ENCODE results near the gene NEURL1B. TPM values are rescaled to one million over a fixed set of nuclear protein-coding genes. Genes with fewer than 3 reads are reported as not detected.
"Not testable (repeated sequence)": the region's sequence is repeated elsewhere in the genome, so short reads cannot be mapped to it uniquely, and the experiment has no call there.

The NEURL1B gene
- total and polyA plus RNA-seq, 4 experiments from 2014 or later, result 0.02 to 0.20 (median 0.08) TPM; not detected in 1

DNA sequence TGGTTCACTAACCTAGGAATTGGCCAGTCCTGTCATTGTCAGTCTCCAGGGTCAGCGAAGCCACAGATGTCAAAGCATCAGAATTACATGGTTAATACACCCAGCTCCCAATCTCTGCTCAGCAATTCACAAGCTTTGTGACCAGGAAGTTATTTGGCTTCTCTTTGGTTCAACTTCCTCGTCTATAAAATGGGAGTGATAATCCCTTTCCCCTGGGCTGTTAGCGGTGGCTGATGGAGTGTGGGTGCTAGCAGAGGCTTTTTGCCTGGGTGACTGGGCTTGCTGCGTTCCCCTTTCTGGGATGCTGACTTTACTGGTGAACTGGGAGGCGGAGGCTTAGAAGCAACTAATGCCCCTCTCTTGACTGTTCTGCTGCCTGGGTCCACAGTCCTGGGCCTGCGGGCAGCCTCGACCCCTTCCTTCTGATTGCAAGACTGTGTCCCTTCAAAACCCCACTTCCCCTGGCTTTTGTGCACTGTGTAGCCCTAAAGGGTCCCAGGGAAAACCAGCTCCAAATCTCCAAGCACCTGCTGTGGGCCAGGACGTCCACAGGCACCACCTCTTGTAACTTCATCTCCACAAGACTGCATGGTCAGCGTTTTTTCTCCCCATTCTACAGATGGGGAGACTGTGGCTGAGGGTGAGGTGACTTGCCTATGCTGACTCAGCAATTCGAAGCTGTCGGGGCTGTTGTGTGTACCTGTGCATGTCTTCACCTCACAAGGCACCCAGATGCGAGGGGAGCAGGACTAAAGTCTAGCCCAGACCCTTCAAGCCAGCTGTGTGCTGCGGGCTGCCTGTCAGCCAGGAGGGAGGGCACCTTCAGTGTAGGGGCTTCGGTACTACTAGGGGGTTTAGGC is 45.2 kb upstream of the NEURL1B start:
- H3K36me3 Mint-ChIP-seq, result no peaks in the 10 kb centered on the region
- Histone ChIP-seq H3K36me3 (ENCODE audit: insufficient read depth, low read length) (no peaks in the 10 kb centered on the region), H3K27me3 (ENCODE audit: insufficient read depth, low read length) (no peaks in the 10 kb centered on the region), H3K27ac (ENCODE audit: low read depth, low read length) (no peak overlapping the region), H3K4me1 (ENCODE audit: insufficient read depth, low read length) (no peaks in the 10 kb centered on the region), H3K4me3 (ENCODE audit: low read length in 2 of 2) (no peak overlapping the region), H3K9me3 (ENCODE audit: control insufficient read depth in 1 of 2, low read length in 2 of 2) (no peaks in the 10 kb centered on the region)
- no peak overlapping the region for H3K4me3 Mint-ChIP-seq
- peaks cover 0 to 2% (median 0%) of the 10 kb centered on the region in 4 donors for H3K4me1 Mint-ChIP-seq
- DNase-seq, result no peak
- H3K9me3 Mint-ChIP-seq, result no peaks in the 10 kb centered on the region
- CTCF ChIA-PET (ENCODE audit: partially characterized antibody), result no interaction called here
- intact Hi-C loops (cut with micrococcal nuclease), result no loop called here
- H3K27ac Mint-ChIP-seq, result no peak overlapping the region
- peaks cover 0 to 1% of the 10 kb centered on the region in 2 donors for H3K27me3 Mint-ChIP-seq
- POLR2A ChIA-PET (ENCODE audit: partially characterized antibody), result no interaction called here

DNA sequence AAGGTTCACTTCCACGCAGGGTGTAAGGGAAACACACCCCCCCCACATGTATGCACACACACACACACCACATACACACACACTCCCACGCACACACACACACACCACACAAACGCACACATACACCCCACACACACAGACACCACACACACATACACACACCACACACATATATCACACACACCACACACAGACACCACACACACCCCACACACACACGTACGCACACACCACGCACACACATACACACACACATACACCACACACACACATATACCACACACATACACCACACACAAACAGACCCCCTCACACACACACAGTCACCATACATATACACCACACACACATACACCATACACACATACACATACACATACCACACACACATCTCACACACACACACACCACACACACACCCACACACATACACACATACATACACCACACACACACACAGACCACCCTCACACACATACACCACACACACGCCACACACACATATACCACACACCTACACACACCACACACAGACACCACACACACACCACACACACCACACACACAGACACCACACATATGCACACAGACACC is 44.3 kb upstream of the NEURL1B start:
- no peak overlapping the region for H3K4me3 Mint-ChIP-seq

DNA sequence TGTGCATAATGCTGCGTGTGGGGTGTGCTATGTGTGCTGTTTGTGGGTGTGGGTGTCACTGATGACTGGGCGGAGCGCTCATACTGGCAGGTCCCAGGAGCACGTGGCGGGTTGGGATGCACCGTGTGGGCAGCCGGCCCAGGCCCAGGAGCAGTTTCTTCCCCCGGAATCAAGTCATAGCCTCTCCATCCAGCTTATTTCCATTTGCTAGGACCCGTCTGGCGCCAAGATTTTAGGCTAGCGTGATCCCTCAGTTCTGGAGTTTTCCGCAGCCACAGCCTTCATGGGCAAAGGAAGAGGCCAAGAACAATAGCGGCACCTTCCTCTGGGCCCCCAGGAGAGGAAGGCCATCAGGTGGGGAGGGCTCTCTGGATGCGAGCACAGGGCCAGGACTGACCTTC is 43.3 kb upstream of the NEURL1B start:
- no peaks in the 10 kb centered on the region for H3K27me3 ChIP-seq (ENCODE audit: insufficient read depth, low read length)
- Mint-ChIP-seq H3K27me3 (peaks cover 0 to 4% of the 10 kb centered on the region in 2 donors), H3K4me3 (no peak overlapping the region), H3K27ac (no peak overlapping the region), H3K9me3 (no peaks in the 10 kb centered on the region), H3K4me1 (peaks cover 0 to 2% (median 0%) of the 10 kb centered on the region in 4 donors), H3K36me3 (no peaks in the 10 kb centered on the region)
- no peak for DNase-seq
- no peak overlapping the region for H3K27ac ChIP-seq (ENCODE audit: low read depth, low read length)
- no peaks in the 10 kb centered on the region for H3K36me3 ChIP-seq (ENCODE audit: insufficient read depth, low read length)
- ChIA-PET CTCF (ENCODE audit: partially characterized antibody) (no interaction called here), POLR2A (ENCODE audit: partially characterized antibody) (no interaction called here)
- no peaks in the 10 kb centered on the region for H3K4me1 ChIP-seq (ENCODE audit: insufficient read depth, low read length)
- H3K4me3 ChIP-seq (ENCODE audit: low read length in 2 of 2), result no peak overlapping the region
- intact Hi-C loops (cut with micrococcal nuclease), result no loop called here
- H3K9me3 ChIP-seq (ENCODE audit: control insufficient read depth in 1 of 2, low read length in 2 of 2), result no peaks in the 10 kb centered on the region

More for the DNA sequence above, 44.3 kb upstream of the NEURL1B start:
- Histone ChIP-seq H3K27me3 (ENCODE audit: insufficient read depth, low read length) (no peaks in the 10 kb centered on the region), H3K9me3 (ENCODE audit: control insufficient read depth in 1 of 2, low read length in 2 of 2) (no peaks in the 10 kb centered on the region), H3K4me1 (ENCODE audit: insufficient read depth, low read length) (no peaks in the 10 kb centered on the region), H3K27ac (ENCODE audit: low read depth, low read length) (no peak overlapping the region), H3K36me3 (ENCODE audit: insufficient read depth, low read length) (no peaks in the 10 kb centered on the region), H3K4me3 (ENCODE audit: low read length in 2 of 2) (no peak overlapping the region)
- Mint-ChIP-seq H3K27ac (no peak overlapping the region), H3K36me3 (no peaks in the 10 kb centered on the region), H3K4me1 (peaks cover 0 to 2% (median 0%) of the 10 kb centered on the region in 4 donors), H3K27me3 (peaks cover 0 to 1% of the 10 kb centered on the region in 2 donors), H3K9me3 (no peaks in the 10 kb centered on the region)
- CTCF ChIA-PET (ENCODE audit: partially characterized antibody), result no interaction called here
- DNase-seq, result no peak
- intact Hi-C loops (cut with micrococcal nuclease), result no loop called here
- POLR2A ChIA-PET (ENCODE audit: partially characterized antibody), result no interaction called here

DNA sequence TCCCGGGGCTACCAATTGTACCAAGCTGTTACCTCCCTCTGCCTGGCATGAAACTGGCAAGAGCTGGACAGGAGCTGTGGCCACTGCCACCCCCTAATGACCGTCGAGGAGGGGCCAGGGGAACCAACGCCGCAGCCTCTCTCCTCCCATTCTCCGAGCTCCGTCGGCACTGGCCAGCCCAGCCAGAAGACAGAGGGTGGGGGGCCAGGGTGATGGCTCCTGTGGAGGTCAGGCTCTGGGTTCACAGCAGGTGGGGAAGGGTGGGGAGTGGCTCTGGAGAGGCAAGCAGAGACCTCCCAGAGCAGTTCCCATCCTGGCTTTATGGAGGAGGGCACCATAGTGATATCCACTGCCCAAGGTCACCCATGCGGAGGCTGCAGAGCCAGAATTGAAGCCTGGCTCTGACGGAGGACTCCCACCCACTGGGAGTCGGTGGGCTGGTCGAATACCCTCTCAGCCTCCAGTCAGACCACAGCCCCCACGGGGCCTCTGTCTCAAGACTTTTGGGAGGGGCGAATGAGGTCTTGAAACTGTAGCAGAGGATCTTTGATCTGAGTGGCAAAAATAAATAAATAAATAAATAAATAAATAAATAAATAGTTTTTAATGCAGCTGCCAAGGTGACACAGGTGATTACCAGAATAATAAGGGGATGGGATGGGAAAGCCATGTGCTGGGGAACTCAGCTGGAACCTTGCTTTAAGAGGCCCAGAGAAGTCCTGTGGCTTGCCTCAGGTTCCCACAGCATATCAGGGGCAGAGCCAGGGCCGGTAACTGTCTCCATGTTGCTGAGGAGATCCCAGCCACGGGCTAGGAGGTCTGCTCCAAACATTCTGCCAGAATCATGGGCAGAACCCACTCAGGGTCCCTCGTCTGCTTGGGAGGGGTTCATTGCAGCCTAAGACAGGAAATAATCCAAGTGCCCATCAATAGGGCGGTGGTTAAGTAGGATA is 42.5 kb upstream of the NEURL1B start:
- no peaks in the 10 kb centered on the region for H3K4me1 ChIP-seq (ENCODE audit: insufficient read depth, low read length)
- Mint-ChIP-seq H3K9me3 (no peaks in the 10 kb centered on the region), H3K27me3 (peaks cover 3% of the 10 kb centered on the region in 2 donors), H3K4me3 (no peak overlapping the region), H3K27ac (no peak overlapping the region), H3K36me3 (no peaks in the 10 kb centered on the region), H3K4me1 (peaks cover 0 to 2% (median 0%) of the 10 kb centered on the region in 4 donors)
- no peak overlapping the region for H3K4me3 ChIP-seq (ENCODE audit: low read length in 2 of 2)
- H3K27me3 ChIP-seq (ENCODE audit: insufficient read depth, low read length), result no peaks in the 10 kb centered on the region
- ChIA-PET POLR2A (ENCODE audit: partially characterized antibody) (no interaction called here), CTCF (ENCODE audit: partially characterized antibody) (no interaction called here)
- no peaks in the 10 kb centered on the region for H3K9me3 ChIP-seq (ENCODE audit: control insufficient read depth in 1 of 2, low read length in 2 of 2)
- no peak for DNase-seq
- intact Hi-C loops (cut with micrococcal nuclease), result no loop called here
- no peak overlapping the region for H3K27ac ChIP-seq (ENCODE audit: low read depth, low read length)
- no peaks in the 10 kb centered on the region for H3K36me3 ChIP-seq (ENCODE audit: insufficient read depth, low read length)

DNA sequence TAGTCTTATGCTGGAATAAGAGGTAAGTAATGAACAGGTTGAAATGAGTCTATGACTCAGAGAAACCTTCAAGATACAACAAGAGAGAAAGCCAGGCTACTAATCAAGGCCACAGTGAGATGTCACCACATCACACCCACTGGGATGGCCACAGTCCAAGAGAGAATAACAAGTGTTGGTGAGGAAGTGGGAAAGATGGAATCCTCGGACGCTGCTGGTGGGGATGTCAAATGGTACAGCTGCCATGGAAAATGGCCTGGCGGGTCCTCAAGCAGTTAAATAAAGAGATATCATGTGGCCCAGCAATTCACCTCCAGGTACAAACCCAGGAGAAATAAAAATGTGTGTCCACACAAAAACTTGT is 41.9 kb upstream of the NEURL1B start:
- no peak for DNase-seq
- Mint-ChIP-seq H3K9me3 (no peaks in the 10 kb centered on the region), H3K36me3 (no peaks in the 10 kb centered on the region), H3K27me3 (peaks cover 3% of the 10 kb centered on the region in 2 donors), H3K27ac (no peak overlapping the region), H3K4me1 (peaks cover 0 to 2% (median 0%) of the 10 kb centered on the region in 4 donors), H3K4me3 (no peak overlapping the region)
- no peaks in the 10 kb centered on the region for H3K4me1 ChIP-seq (ENCODE audit: insufficient read depth, low read length)
- no peak overlapping the region for H3K4me3 ChIP-seq (ENCODE audit: low read length in 2 of 2)
- no peak overlapping the region for H3K27ac ChIP-seq (ENCODE audit: low read depth, low read length)
- no peaks in the 10 kb centered on the region for H3K36me3 ChIP-seq (ENCODE audit: insufficient read depth, low read length)
- intact Hi-C loops (cut with micrococcal nuclease), result no loop called here
- no peaks in the 10 kb centered on the region for H3K9me3 ChIP-seq (ENCODE audit: control insufficient read depth in 1 of 2, low read length in 2 of 2)
- ChIA-PET POLR2A (ENCODE audit: partially characterized antibody) (no interaction called here), CTCF (ENCODE audit: partially characterized antibody) (no interaction called here)
- no peaks in the 10 kb centered on the region for H3K27me3 ChIP-seq (ENCODE audit: insufficient read depth, low read length)

DNA sequence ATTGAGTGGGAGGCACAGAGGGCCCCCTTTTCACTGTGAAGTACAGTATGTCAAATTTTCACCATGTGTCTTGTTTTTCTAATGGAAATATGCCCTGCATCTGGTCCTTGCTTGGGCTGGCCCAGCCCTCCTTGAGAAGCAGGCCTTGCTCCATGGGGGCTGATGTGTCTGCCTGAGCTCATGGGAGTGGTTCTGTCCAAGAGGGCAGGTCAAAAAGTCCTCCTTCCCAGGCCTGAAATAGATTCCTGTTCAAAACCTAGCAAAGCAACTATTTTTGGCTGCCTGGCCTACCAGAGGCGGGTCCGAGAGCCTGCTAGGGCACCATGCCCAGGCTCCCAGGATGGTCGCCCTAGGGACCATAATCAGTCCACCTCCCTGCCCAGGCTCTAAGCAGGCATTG is 40.5 kb upstream of the NEURL1B start:
- H3K27me3 Mint-ChIP-seq, result peaks cover 3 to 5% of the 10 kb centered on the region in 2 donors
- H3K4me3 ChIP-seq (ENCODE audit: low read length in 2 of 2), result no peak overlapping the region
- no peak for DNase-seq
- H3K4me1 ChIP-seq (ENCODE audit: insufficient read depth, low read length), result no peaks in the 10 kb centered on the region
- ChIA-PET CTCF (ENCODE audit: partially characterized antibody) (no interaction called here), POLR2A (ENCODE audit: partially characterized antibody) (no interaction called here)
- peaks cover 0 to 2% (median 0%) of the 10 kb centered on the region in 4 donors for H3K4me1 Mint-ChIP-seq
- H3K36me3 ChIP-seq (ENCODE audit: insufficient read depth, low read length), result no peaks in the 10 kb centered on the region
- intact Hi-C loops (cut with micrococcal nuclease), result no loop called here
- H3K4me3 Mint-ChIP-seq, result no peak overlapping the region
- H3K27me3 ChIP-seq (ENCODE audit: insufficient read depth, low read length), result no peaks in the 10 kb centered on the region
- no peaks in the 10 kb centered on the region for H3K36me3 Mint-ChIP-seq
- H3K27ac ChIP-seq (ENCODE audit: low read depth, low read length), result no peak overlapping the region
- H3K9me3 Mint-ChIP-seq, result no peaks in the 10 kb centered on the region
- H3K27ac Mint-ChIP-seq, result no peak overlapping the region
- no peaks in the 10 kb centered on the region for H3K9me3 ChIP-seq (ENCODE audit: control insufficient read depth in 1 of 2, low read length in 2 of 2)

DNA sequence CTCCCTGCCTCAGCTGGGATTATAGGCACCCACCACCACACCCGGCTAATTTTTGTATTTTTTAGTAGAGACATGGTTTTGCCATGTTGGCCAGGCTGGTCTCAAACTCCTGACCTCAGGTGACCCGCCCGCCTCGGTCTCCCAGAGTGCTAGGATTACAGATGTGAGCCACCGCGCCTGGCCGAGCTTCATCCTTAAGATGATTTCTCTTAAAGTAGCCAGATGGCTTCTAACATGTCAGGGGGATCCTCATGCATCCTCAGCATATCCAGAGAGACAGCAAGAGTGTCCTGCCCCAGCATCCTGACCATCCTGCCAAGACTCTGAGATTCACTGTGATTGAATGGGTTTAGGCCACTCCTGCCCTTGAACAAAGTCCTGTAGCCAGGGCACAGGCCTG is 39.5 kb upstream of the NEURL1B start:
- H3K9me3 Mint-ChIP-seq; H3K36me3 Mint-ChIP-seq; POLR2A ChIA-PET (ENCODE audit: partially characterized antibody); H3K27me3 ChIP-seq (ENCODE audit: insufficient read depth, low read length); H3K27ac Mint-ChIP-seq; H3K9me3 ChIP-seq (ENCODE audit: control insufficient read depth in 1 of 2, low read length in 2 of 2); H3K4me1 Mint-ChIP-seq; H3K36me3 ChIP-seq (ENCODE audit: insufficient read depth, low read length); H3K4me3 Mint-ChIP-seq; H3K4me3 ChIP-seq (ENCODE audit: low read length in 2 of 2); DNase-seq; H3K4me1 ChIP-seq (ENCODE audit: insufficient read depth, low read length); CTCF ChIA-PET (ENCODE audit: partially characterized antibody); intact Hi-C loops (cut with micrococcal nuclease); H3K27ac ChIP-seq (ENCODE audit: low read depth, low read length): not testable (repeated sequence)
- peaks cover 3 to 11% of the 10 kb centered on the region in 2 donors for H3K27me3 Mint-ChIP-seq

Data from CD4-positive, alpha-beta memory T cell (primary cell).